PFSK-1 (cell line): Measurements from ENCODE around the gene CKMT2.

Experiments
- POLR2AphosphoS5 ChIP-seq: IDR thresholded peaks from 2 replicates; pipeline ENCODE4 v1.6.1; 2012; ENCODE audit warnings: low read depth, mild to moderate bottlenecking, control low read depth, low read length, moderate library complexity
- REST ChIP-seq, 2 experiments: IDR thresholded peaks; 2 replicates each; pipeline versions ENCODE4 v1.6.1 to v1.8.0; 2011 to 2012; ENCODE audit warnings: low read depth in 2 of 2, low read length in 2 of 2, control low read depth in 1 of 2, inconsistent platforms in 1 of 2, mild to moderate bottlenecking in 1 of 2, moderate library complexity in 1 of 2; ENCODE audit not compliant: insufficient read depth in 1 of 2
- TAF1 ChIP-seq: IDR thresholded peaks from 2 replicates; pipeline ENCODE4 v1.6.1; 2012; ENCODE audit warnings: low read length, control low read depth, borderline replicate concordance; ENCODE audit not compliant: insufficient read depth

DNA sequence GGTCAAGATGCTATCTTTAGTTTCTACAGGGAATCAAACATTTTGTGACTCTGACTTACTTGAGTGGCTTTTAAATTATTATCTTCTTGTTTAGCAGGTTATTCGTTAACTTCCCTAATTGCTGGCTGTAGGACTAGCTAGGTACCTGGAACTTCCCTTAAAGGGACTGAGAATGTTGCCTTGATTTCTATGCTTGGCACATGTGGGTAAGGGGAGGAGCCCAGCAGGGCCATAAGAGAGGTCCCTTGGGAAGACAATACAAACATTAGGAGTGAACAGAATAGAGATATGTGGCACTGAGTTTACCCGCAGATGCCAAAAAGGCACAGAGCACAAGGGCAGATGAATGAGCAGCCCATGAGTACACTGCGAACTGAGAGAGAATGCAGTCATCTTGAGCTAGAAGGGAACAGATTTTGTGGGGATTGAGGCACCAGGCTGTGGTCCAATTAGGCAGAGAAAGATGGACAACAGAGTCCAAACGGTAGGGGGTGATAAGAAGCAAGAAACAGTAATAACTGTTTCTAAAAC, 9.8 kb downstream of the CKMT2 start:
- TF ChIP-seq TAF1, result no peak
- TF ChIP-seq POLR2AphosphoS5, result no peak
- TF ChIP-seq REST (IDR thresholded peaks at IDR 0.05; ENCODE audit: insufficient read depth in 1 of 2, low read depth in 2 of 2, low read length in 2 of 2), result no peak
